ENCODE results near the gene ANO9. TPM values are rescaled to one million over a fixed set of nuclear protein-coding genes. Genes with fewer than 3 reads are reported as not detected.
A peak's percentile ranks its signal among the peaks of the same experiment; 100 is the strongest.

ANO9 gene
- total and polyA plus RNA-seq, 2 donors from 2014 or later, result 11.3 to 21.8 TPM

- peak within 1 kb of the TSS; percentile 49 to 82 (median 80) for H3K4me3 ChIP-seq (ENCODE audit: low read length in 3 of 3)
- intact Hi-C loops (cut with DNase I), result no loop called here
- H3K9me3 ChIP-seq (ENCODE audit: control insufficient read depth in 2 of 3, insufficient read depth in 1 of 3, low read length in 3 of 3), result no peaks in the 10 kb centered on the region
- H3K36me3 ChIP-seq (ENCODE audit: control insufficient read depth in 2 of 3, insufficient read depth in 3 of 3, low read length in 3 of 3), result peaks cover 0 to 9% (median 5%) of the 10 kb centered on the region in 3 donors
- H3K9ac ChIP-seq (ENCODE audit: low read length in 3 of 3), result peak within 1 kb of the TSS; percentile 52 to 67 (median 55)
- peak within 1 kb of the TSS; percentile 86 for H3K27ac ChIP-seq (ENCODE audit: low read depth in 2 of 2, low read length in 2 of 2)
- peak; percentile 17 for TF ChIP-seq CTCF (IDR thresholded peaks at IDR 0.05; ENCODE audit: borderline replicate concordance, extremely low read depth, insufficient read depth)
- no peaks in the 10 kb centered on the region for H3K27me3 ChIP-seq (ENCODE audit: control insufficient read depth, insufficient read depth, low read length)
- FAIRE-seq (no peak), DNase-seq (peak; percentile 98 to 99 (median 98))
- peaks cover 0 to 24% (median 0%) of the 10 kb centered on the region in 3 donors for H3K4me1 ChIP-seq (ENCODE audit: control insufficient read depth in 2 of 3, insufficient read depth in 2 of 3, low read depth in 1 of 3, low read length in 3 of 3)
These were observed 8.3 kb upstream of the ANO9 start, which contains the start of gene PTDSS2 for GRCh38 chr11:449889-450808. Gene PTDSS2, plus strand, starts transcription at chr11:450279. Its CDS starts 177 bp downstream, at chr11:450456.

- peak; percentile 94 to 98 (median 97) for DNase-seq
- FAIRE-seq, result no peak
- Histone ChIP-seq H3K27me3 (ENCODE audit: control insufficient read depth, insufficient read depth, low read length) (no peaks in the 10 kb centered on the region), H3K9me3 (ENCODE audit: control insufficient read depth in 2 of 3, insufficient read depth in 1 of 3, low read length in 3 of 3) (no peaks in the 10 kb centered on the region), H3K9ac (ENCODE audit: low read length in 3 of 3) (peak overlapping the region; percentile 40 to 82 (median 81)), H3K36me3 (ENCODE audit: control insufficient read depth in 2 of 3, insufficient read depth in 3 of 3, low read length in 3 of 3) (no peaks in the 10 kb centered on the region), H3K4me3 (ENCODE audit: low read length in 3 of 3) (peak overlapping the region; percentile 69 to 82 (median 71)), H3K4me1 (ENCODE audit: control insufficient read depth in 2 of 3, insufficient read depth in 2 of 3, low read depth in 1 of 3, low read length in 3 of 3) (peaks cover 0 to 23% (median 0%) of the 10 kb centered on the region in 3 donors), H3K27ac (ENCODE audit: low read depth in 2 of 2, low read length in 2 of 2) (peak overlapping the region; percentile 98 to 99)
- intact Hi-C loops (cut with DNase I), result no loop called here
- TF ChIP-seq CTCF (IDR thresholded peaks at IDR 0.05; ENCODE audit: borderline replicate concordance, extremely low read depth, insufficient read depth), result peak; percentile 79
These were observed 6.3 kb upstream of the ANO9 start for GRCh38 chr11:447923-448731.

- TF ChIP-seq CTCF (IDR thresholded peaks at IDR 0.05; ENCODE audit: borderline replicate concordance, extremely low read depth, insufficient read depth), result no peak
- Histone ChIP-seq H3K4me1 (ENCODE audit: control insufficient read depth in 2 of 3, insufficient read depth in 2 of 3, low read depth in 1 of 3, low read length in 3 of 3) (peaks cover 0 to 23% (median 0%) of the 10 kb centered on the region in 3 donors), H3K36me3 (ENCODE audit: control insufficient read depth in 2 of 3, insufficient read depth in 3 of 3, low read length in 3 of 3) (no peaks in the 10 kb centered on the region), H3K9ac (ENCODE audit: low read length in 3 of 3) (no peak overlapping the region), H3K4me3 (ENCODE audit: low read length in 3 of 3) (peak overlapping the region in 1 of 3 donors; percentile 3), H3K27me3 (ENCODE audit: control insufficient read depth, insufficient read depth, low read length) (no peaks in the 10 kb centered on the region), H3K9me3 (ENCODE audit: control insufficient read depth in 2 of 3, insufficient read depth in 1 of 3, low read length in 3 of 3) (no peaks in the 10 kb centered on the region), H3K27ac (ENCODE audit: low read depth in 2 of 2, low read length in 2 of 2) (peak overlapping the region in 1 of 2 donors; percentile 76)
- no peak for FAIRE-seq
- intact Hi-C loops (cut with DNase I), result no loop called here
- DNase-seq, result peak in 2 of 5 donors; percentile 68 to 82
These were observed 5.1 kb upstream of the ANO9 start for GRCh38 chr11:446891-447290.
